Measurements from ENCODE around the gene RGS10. TPM values are rescaled to one million over a fixed set of nuclear protein-coding genes. Genes with fewer than 3 reads are reported as not detected.

The RGS10 gene
- total RNA-seq, 3 donors from 2014 or later = 14.9 to 68.8 (median 19.2) TPM

GRCh38 chr10:119455609-119456434 lies 86.7 kb downstream of the RGS10 start:
- intact Hi-C loops (cut with DNase I, micrococcal nuclease) = no loop called here
- no peaks in the 10 kb centered on the region for H3K36me3 ChIP-seq (ENCODE audit: low read depth)
- DNase-seq (no peak), ATAC-seq (no peak)
- H3K4me3 ChIP-seq = no peak overlapping the region
- H3K9me3 ChIP-seq = no peaks in the 10 kb centered on the region
- TF ChIP-seq, protein P1, sequence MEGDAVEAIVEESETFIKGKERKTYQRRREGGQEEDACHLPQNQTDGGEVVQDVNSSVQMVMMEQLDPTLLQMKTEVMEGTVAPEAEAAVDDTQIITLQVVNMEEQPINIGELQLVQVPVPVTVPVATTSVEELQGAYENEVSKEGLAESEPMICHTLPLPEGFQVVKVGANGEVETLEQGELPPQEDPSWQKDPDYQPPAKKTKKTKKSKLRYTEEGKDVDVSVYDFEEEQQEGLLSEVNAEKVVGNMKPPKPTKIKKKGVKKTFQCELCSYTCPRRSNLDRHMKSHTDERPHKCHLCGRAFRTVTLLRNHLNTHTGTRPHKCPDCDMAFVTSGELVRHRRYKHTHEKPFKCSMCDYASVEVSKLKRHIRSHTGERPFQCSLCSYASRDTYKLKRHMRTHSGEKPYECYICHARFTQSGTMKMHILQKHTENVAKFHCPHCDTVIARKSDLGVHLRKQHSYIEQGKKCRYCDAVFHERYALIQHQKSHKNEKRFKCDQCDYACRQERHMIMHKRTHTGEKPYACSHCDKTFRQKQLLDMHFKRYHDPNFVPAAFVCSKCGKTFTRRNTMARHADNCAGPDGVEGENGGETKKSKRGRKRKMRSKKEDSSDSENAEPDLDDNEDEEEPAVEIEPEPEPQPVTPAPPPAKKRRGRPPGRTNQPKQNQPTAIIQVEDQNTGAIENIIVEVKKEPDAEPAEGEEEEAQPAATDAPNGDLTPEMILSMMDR (IDR thresholded peaks at IDR 0.05) = no peak
- H3K4me1 ChIP-seq (ENCODE audit: low read depth) = no peaks in the 10 kb centered on the region

DNA sequence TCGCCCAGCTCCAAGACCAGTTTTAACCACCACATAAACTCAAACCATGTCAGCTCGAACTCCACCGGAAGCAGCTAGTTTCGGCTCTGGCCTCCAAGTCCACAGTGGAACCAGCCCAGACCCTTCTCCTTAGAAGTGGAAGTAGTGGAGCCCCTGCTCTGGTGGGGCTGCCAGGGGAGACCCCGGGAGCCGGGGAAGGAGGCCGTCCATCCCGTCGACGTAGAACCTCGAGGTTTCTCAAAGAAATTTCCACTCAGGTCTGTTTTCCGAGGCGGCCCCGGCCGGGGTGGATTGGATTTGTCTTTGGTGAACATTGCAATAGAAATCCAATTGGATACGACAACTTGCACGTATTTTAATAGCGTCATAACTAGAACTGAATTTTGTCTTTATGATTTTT lies 87.5 kb downstream of the RGS10 start:
- no peak for ATAC-seq
- no peak overlapping the region for H3K4me3 ChIP-seq
- no peaks in the 10 kb centered on the region for H3K4me1 ChIP-seq (ENCODE audit: low read depth)
- H3K36me3 ChIP-seq (ENCODE audit: low read depth) = no peaks in the 10 kb centered on the region
- H3K9me3 ChIP-seq = no peaks in the 10 kb centered on the region
- TF ChIP-seq, protein P1 (IDR thresholded peaks at IDR 0.05) = no peak
- intact Hi-C loops (cut with DNase I, micrococcal nuclease) = no loop called here
- no peak for DNase-seq

DNA sequence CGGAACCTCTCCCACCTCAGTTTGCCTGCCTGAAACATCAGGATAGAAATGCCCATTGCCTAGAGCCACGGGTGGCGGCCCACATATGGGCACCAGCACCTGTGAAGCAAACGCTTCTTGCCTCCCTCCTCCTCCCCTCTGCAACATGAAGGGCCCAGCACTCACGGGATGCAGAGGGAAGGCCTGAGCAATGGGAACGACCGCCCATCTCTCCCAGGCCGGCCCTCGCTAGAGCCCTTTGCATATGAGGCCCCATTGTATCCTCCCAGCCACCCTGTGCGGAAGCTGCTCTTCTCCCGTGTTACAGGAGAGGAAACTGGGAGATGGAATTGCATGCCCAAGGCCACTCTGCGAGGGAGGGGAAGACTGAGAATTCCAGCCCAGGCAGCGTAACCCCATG lies 88.2 kb downstream of the RGS10 start:
- DNase-seq = no peak
- H3K4me3 ChIP-seq = no peak overlapping the region
- no peak for ATAC-seq
- H3K4me1 ChIP-seq (ENCODE audit: low read depth) = no peaks in the 10 kb centered on the region
- H3K9me3 ChIP-seq = no peaks in the 10 kb centered on the region
- H3K36me3 ChIP-seq (ENCODE audit: low read depth) = no peaks in the 10 kb centered on the region
- intact Hi-C loops (cut with DNase I, micrococcal nuclease) = no loop called here
- TF ChIP-seq, protein P1 (IDR thresholded peaks at IDR 0.05) = no peak

DNA sequence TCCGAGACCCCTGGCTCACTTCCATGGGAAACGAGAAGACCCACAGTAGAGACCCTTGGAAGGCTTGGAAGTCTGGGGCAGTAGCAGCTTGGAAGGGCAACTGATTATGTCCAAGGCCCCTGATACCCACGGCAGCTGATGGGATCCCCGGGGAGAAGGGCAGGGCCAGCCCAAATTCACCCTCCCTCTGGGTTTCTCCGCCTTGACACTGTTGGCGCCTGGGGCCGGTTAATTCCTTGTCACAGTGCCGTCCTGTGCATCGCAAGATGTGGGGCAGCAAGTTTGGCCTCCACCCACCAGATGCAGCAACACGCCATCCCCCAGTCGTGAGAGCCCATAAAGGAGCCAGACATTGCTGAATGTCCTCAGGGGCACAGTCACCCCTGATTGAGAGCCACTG lies 89.2 kb downstream of the RGS10 start:
- TF ChIP-seq, protein P1 (IDR thresholded peaks at IDR 0.05) = no peak
- Histone ChIP-seq H3K9me3 (no peaks in the 10 kb centered on the region), H3K4me1 (ENCODE audit: low read depth) (no peaks in the 10 kb centered on the region), H3K36me3 (ENCODE audit: low read depth) (no peaks in the 10 kb centered on the region), H3K4me3 (no peak overlapping the region)
- DNase-seq (no peak), ATAC-seq (no peak)
- intact Hi-C loops (cut with DNase I, micrococcal nuclease) = no loop called here

DNA sequence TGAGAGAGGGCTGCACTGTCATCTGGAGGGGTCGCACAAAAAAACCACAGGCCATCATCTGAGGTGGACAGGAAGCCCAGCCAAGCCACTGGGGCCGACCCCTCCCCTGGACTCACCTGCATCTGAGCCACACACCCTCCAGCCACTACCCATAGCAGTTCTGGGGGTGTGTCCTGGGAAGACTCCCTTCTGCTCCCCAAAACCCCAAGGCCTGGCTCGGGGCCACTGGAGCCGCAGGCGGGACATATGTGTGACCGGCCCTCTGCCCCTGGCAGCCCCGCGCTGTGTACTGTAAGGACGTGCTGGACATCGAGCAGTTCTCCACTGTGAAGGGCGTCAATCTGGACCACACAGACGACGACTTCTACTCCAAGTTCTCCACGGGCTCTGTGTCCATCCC lies 90.1 kb downstream of the RGS10 start:
- TF ChIP-seq, protein P1 (IDR thresholded peaks at IDR 0.05) = no peak
- Histone ChIP-seq H3K4me1 (ENCODE audit: low read depth) (no peaks in the 10 kb centered on the region), H3K4me3 (no peak overlapping the region), H3K36me3 (ENCODE audit: low read depth) (no peaks in the 10 kb centered on the region), H3K9me3 (no peaks in the 10 kb centered on the region)
- DNase-seq (no peak), ATAC-seq (no peak)
- intact Hi-C loops (cut with DNase I, micrococcal nuclease) = no loop called here

Data from mucosa of descending colon (tissue), 3 donors.